Lower leg skin (tissue), 4 donors: ENCODE results near the gene TRIO. TPM values are rescaled to one million over a fixed set of nuclear protein-coding genes. Genes with fewer than 3 reads are reported as not detected.

Experiments
- DNase-seq, 2 donors: peaks; one replicate each; pipeline ENCODE4 v3.0.0-alpha.2; 2019; ENCODE audit warnings: low spot score in 2 of 2
- H3K4me3 ChIP-seq: fragments of 200-600 bp; sonication (generic); 2 replicates; pipeline ENCODE4 v1.5.1; 2017; ENCODE audit warnings: mild to moderate bottlenecking, low read depth; ENCODE audit not compliant: poor library complexity, severe bottlenecking
- CTCF ChIP-seq, 3 donors: fragments of 450-650 bp; IDR thresholded peaks; one replicate each; pipeline ENCODE4 v1.5.1; 2016; ENCODE audit warnings: antibody characterized with exemption in 3 of 3, mild to moderate bottlenecking in 3 of 3, moderate library complexity in 2 of 3
- POLR2A ChIP-seq, 2 donors: fragments of 450-650 bp; IDR thresholded peaks; one replicate each; pipeline ENCODE4 v1.6.1; 2016 to 2017; ENCODE audit warnings: antibody characterized with exemption in 2 of 2, mild to moderate bottlenecking in 1 of 2, moderate library complexity in 1 of 2
- WGBS, 2 donors: methylation state at CpG; one replicate each; pipeline ENCODE4 v1.1.5; 2018; 5-methylcytosine and 5-hydroxymethylcytosine counted together
- intact Hi-C: fragments of 100-400 bp; cut with DNase I; formaldehyde crosslinking; loops from one replicate; pipeline ENCODE4 v1.15.0; 2023; ENCODE audit warnings: low total_unique reads
- total RNA-seq, 4 donors: library from RNA; depleted of rRNA; stranded (reverse); fragments of >200 nt; gene quantifications; one replicate each; pipeline ENCODE4 v1.1.0, GENCODE V29; 2016

Gene TRIO
- total RNA-seq, 4 donors from 2014 or later, result 47.8 to 101 (median 64.5) TPM

DNA sequence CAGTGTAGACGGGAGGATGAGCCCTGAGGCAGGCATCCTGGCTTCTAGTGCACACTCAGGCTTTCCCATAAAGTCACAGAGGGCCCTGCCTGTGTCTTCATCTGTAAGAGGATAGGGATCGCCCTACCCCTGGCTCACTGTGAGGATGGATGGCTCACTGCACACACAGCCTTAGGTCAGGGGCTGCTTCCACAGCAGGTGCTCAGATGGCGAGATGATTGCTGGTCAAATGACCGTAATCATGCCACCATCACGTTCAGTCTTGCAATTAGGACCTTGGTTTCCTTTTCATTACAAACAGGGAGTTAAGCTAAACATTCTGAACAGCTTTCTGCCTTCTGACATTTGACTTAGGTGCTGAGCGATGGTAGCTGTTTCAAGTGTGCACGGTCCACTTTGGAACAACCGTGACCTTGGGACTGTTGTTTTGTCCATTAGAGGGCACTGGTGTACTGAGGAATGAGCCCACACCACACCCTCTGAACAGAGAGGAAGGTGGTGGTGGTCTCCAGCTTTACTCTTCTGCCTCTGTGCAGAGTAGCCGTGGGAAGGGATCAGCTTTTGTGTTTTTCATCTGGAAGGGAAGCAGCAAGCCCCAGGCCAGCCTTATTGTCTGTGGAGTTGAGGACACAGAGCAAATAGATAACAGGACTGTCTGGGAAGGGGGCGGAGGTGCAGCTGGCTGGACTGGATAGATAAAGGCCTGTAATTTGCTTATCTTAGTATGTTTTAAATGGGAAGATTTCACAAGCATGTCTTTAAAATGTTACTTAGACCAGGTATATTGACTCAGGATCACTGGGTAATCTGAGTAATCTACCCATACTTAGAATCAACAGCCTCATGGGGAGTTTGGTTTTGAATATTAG, 183.1 kb downstream of the TRIO start:
- H3K4me3 ChIP-seq, result no peak overlapping the region
- DNase-seq, result no peak
- intact Hi-C loops, result no loop called here
- TF ChIP-seq POLR2A (IDR thresholded peaks at IDR 0.05), result no peak
- WGBS, 2 donors, result 76 to 85% methylated on average over 10 of the region's 10 CpGs

- H3K4me3 ChIP-seq, result no peak overlapping the region
- 95 to 98% methylated on average over 6 of the region's 6 CpGs for WGBS, 2 donors
- intact Hi-C loops, result no loop called here
- TF ChIP-seq CTCF (IDR thresholded peaks at IDR 0.05), result no peak
- no peak for TF ChIP-seq POLR2A (IDR thresholded peaks at IDR 0.05)
- DNase-seq, result no peak
These were observed 184.5 kb downstream of the TRIO start for GRCh38 chr5:14327624-14328023.

- DNase-seq, result no peak
- 96 to 97% methylated on average over 14 of the region's 14 CpGs for WGBS, 2 donors
- TF ChIP-seq POLR2A (IDR thresholded peaks at IDR 0.05) (no peak), CTCF (IDR thresholded peaks at IDR 0.05) (no peak)
- H3K4me3 ChIP-seq, result no peak overlapping the region
- intact Hi-C loops, result no loop called here
These were observed 185.0 kb downstream of the TRIO start for GRCh38 chr5:14328144-14328543.

DNA sequence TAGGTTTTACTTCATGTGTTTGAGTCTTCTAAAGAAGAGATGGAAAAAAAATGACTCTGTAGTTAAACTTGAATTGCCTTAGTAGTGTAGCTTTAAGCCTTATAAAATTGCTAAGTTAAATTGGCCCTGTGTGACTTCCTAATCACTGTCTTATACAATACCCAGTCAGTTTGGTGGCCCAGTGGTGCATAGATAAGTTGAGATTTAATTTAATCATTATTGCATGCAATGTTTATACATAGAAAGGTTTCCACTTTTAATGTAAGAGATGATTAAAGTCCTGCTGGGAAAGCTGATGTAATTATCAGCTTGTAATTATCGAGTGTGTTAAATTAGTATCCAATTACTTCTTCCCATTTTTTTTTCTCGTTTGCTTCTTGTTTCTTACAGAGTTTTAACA, 187.1 kb downstream of the TRIO start:
- DNase-seq, result no peak
- H3K4me3 ChIP-seq, result no peak overlapping the region
- 70 to 79% methylated on average over 2 of the region's 2 CpGs for WGBS, 2 donors
- TF ChIP-seq POLR2A (IDR thresholded peaks at IDR 0.05) (no peak), CTCF (IDR thresholded peaks at IDR 0.05) (no peak)
- intact Hi-C loops, result no loop called here

- no peak for DNase-seq
- WGBS, 2 donors, result 75 to 91% methylated on average over 14 of the region's 14 CpGs
- no peak for TF ChIP-seq CTCF (IDR thresholded peaks at IDR 0.05)
- no peak for TF ChIP-seq POLR2A (IDR thresholded peaks at IDR 0.05)
- intact Hi-C loops, result no loop called here
- H3K4me3 ChIP-seq, result no peak overlapping the region
These were observed 187.7 kb downstream of the TRIO start for GRCh38 chr5:14330729-14331385.

DNA sequence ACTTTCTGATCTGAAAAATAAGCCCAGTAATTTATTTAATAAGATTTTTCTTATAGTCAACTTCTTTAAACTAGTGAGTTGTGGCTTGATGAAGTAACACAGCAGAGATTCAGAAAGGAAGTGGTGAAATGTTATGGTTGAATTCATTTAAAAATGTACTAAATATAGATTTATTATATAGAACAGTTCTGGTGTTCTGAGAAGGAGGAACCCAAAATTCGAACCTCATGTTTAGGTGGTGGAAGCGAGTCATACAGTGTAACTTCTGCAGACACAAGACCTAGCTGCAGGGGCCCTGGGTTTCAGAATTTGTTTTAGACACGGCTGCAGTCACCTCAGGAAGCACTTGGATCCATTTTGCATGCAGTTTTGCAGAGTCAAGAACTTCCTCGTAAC, 188.2 kb downstream of the TRIO start:
- intact Hi-C loops, result no loop called here
- WGBS, 2 donors, result 71 to 74% methylated on average over 4 of the region's 4 CpGs
- DNase-seq, result no peak
- TF ChIP-seq POLR2A (IDR thresholded peaks at IDR 0.05), result no peak
- TF ChIP-seq CTCF (IDR thresholded peaks at IDR 0.05), result no peak
- no peak overlapping the region for H3K4me3 ChIP-seq
